H9 (cell line): ENCODE results near the gene WWC2. TPM values are rescaled to one million over a fixed set of nuclear protein-coding genes. Genes with fewer than 3 reads are reported as not detected.

Experiments used
- DNase-seq: peaks from one replicate; pipeline ENCODE4 v3.0.0-alpha.2; 2017
- H2AFZ ChIP-seq: one replicate; pipeline ENCODE4 v1.6.1; 2013; ENCODE audit warnings: mild to moderate bottlenecking, low read length, control low read depth, moderate library complexity
- H2AK5ac ChIP-seq: 2 replicates; pipeline ENCODE4 v1.6.1; 2013; ENCODE audit warnings: low read length, control low read depth, mixed read lengths; ENCODE audit not compliant: insufficient read length
- H2BK120ac ChIP-seq: one replicate; pipeline ENCODE4 v1.6.1; 2013; ENCODE audit warnings: low read depth, mild to moderate bottlenecking, low read length, control low read depth, inconsistent platforms; ENCODE audit not compliant: poor library complexity, severe bottlenecking
- H2BK12ac ChIP-seq: 2 replicates; pipeline ENCODE4 v1.6.1; 2013; ENCODE audit warnings: low read length, control low read depth, mixed read lengths, low read depth; ENCODE audit not compliant: insufficient read length
- H2BK15ac ChIP-seq: 2 replicates; pipeline ENCODE4 v1.6.1; 2013; ENCODE audit warnings: low read depth, low read length, control low read depth
- H2BK20ac ChIP-seq: one replicate; pipeline ENCODE4 v1.6.1; 2013; ENCODE audit warnings: low read depth, mild to moderate bottlenecking, low read length, control low read depth, inconsistent platforms; ENCODE audit not compliant: poor library complexity, severe bottlenecking
- H2BK5ac ChIP-seq: 2 replicates; pipeline ENCODE4 v1.6.1; 2013; ENCODE audit warnings: low read length, control low read depth, mixed read lengths; ENCODE audit not compliant: insufficient read length
- H3K14ac ChIP-seq: 2 replicates; pipeline ENCODE4 v1.6.1; 2013; ENCODE audit warnings: low read length, control low read depth; ENCODE audit not compliant: insufficient read depth
- H3K18ac ChIP-seq: 2 replicates; pipeline ENCODE4 v1.6.1; 2013; ENCODE audit warnings: low read depth, mild to moderate bottlenecking, mixed read lengths, low read length, control low read depth; ENCODE audit not compliant: insufficient read length
- H3K23ac ChIP-seq: 2 replicates; pipeline ENCODE4 v1.6.1; 2013; ENCODE audit warnings: low read length, control low read depth, mixed read lengths, low read depth; ENCODE audit not compliant: insufficient read length
- H3K23me2 ChIP-seq: 2 replicates; pipeline ENCODE4 v1.6.1; 2013; ENCODE audit warnings: low read depth, mild to moderate bottlenecking, mixed read lengths, low read length, control low read depth; ENCODE audit not compliant: insufficient read length, poor library complexity, severe bottlenecking
- H3K27ac ChIP-seq: 2 replicates; pipeline ENCODE4 v1.5.1; 2013; ENCODE audit warnings: low read length, control low read depth, mixed read lengths, low read depth; ENCODE audit not compliant: insufficient read length
- H3K27me3 ChIP-seq: 2 replicates; pipeline ENCODE4 v1.6.1; 2013; ENCODE audit warnings: low read length, control low read depth, inconsistent platforms; ENCODE audit not compliant: insufficient read depth
- H3K4ac ChIP-seq: 2 replicates; pipeline ENCODE4 v1.6.1; 2013; ENCODE audit warnings: low read depth, mild to moderate bottlenecking, control low read depth, inconsistent platforms, low read length, moderate library complexity
- H3K4me1 ChIP-seq: 2 replicates; pipeline ENCODE4 v1.6.1; 2013; ENCODE audit warnings: low read length, control low read depth, inconsistent platforms; ENCODE audit not compliant: insufficient read depth
- H3K4me2 ChIP-seq: 2 replicates; pipeline ENCODE4 v1.6.1; 2013; ENCODE audit warnings: low read length, control low read depth, mixed read lengths; ENCODE audit not compliant: insufficient read length, insufficient read depth
- H3K56ac ChIP-seq: 2 replicates; pipeline ENCODE4 v1.6.1; 2013; ENCODE audit warnings: low read depth, mild to moderate bottlenecking, mixed read lengths, low read length, control low read depth; ENCODE audit not compliant: insufficient read length
- H3K79me1 ChIP-seq: 2 replicates; pipeline ENCODE4 v1.6.1; 2013; ENCODE audit warnings: low read depth, mild to moderate bottlenecking, moderate library complexity, low read length, control low read depth, inconsistent platforms; ENCODE audit not compliant: insufficient read depth, poor library complexity, severe bottlenecking
- H3K79me2 ChIP-seq: 2 replicates; pipeline ENCODE4 v1.6.1; 2013; ENCODE audit warnings: low read length, control low read depth, inconsistent platforms; ENCODE audit not compliant: insufficient read depth
- H3K9ac ChIP-seq: 2 replicates; pipeline ENCODE4 v1.6.1; 2013; ENCODE audit warnings: low read length, control low read depth, mixed read lengths; ENCODE audit not compliant: insufficient read length; ENCODE audit errors: extremely low read depth
- H3K9me3 ChIP-seq: one replicate; pipeline ENCODE4 v1.6.1; 2013; ENCODE audit warnings: low read depth, low read length, inconsistent platforms; ENCODE audit not compliant: control insufficient read depth
- H3T11ph ChIP-seq: one replicate; pipeline ENCODE4 v1.6.1; 2013; ENCODE audit warnings: mild to moderate bottlenecking, low read length, control low read depth, inconsistent platforms
- H4K20me1 ChIP-seq: one replicate; pipeline ENCODE4 v1.6.1; 2013; ENCODE audit not compliant: control insufficient read depth, insufficient read length, insufficient read depth
- H4K5ac ChIP-seq: 2 replicates; pipeline ENCODE4 v1.6.1; 2013; ENCODE audit warnings: low read depth, mild to moderate bottlenecking, mixed read lengths, low read length, control low read depth; ENCODE audit not compliant: insufficient read length
- H4K8ac ChIP-seq: replicated peaks from 2 replicates; pipeline ENCODE4 v1.6.1; 2013; ENCODE audit warnings: low read length, control low read depth, mixed read lengths, low read depth; ENCODE audit not compliant: insufficient read length
- H4K91ac ChIP-seq: 2 replicates; pipeline ENCODE4 v1.6.1; 2013; ENCODE audit warnings: low read depth, mild to moderate bottlenecking, moderate library complexity, mixed read lengths, low read length, control low read depth; ENCODE audit not compliant: insufficient read length
- H3K27ac Mint-ChIP-seq, 3 experiments: 2 replicates in 2 of 3; 3 replicates in 1 of 3; pipeline ENCODE4 v1.8.0; 2020 to 2021; ENCODE audit warnings: mixed read lengths in 3 of 3, mild to moderate bottlenecking in 1 of 3, moderate library complexity in 1 of 3
- H3K27me3 Mint-ChIP-seq: 2 replicates; pipeline ENCODE4 v1.8.0; 2021; ENCODE audit warnings: low read depth, mild to moderate bottlenecking, moderate library complexity, mixed read lengths
- H3K36me3 Mint-ChIP-seq, 3 experiments: 2 replicates in 2 of 3; 3 replicates in 1 of 3; pipeline ENCODE4 v1.8.0; 2020 to 2021; ENCODE audit warnings: low read depth in 3 of 3, mixed read lengths in 3 of 3; ENCODE audit not compliant: insufficient read depth in 1 of 3
- H3K4me1 Mint-ChIP-seq, 2 experiments: 2 replicates each; pipeline ENCODE4 v1.8.0; 2020; ENCODE audit warnings: mixed read lengths in 2 of 2
- H3K4me3 Mint-ChIP-seq, 2 experiments: 2 replicates in 1 of 2; 3 replicates in 1 of 2; pipeline ENCODE4 v1.8.0; 2020 to 2021; ENCODE audit warnings: mild to moderate bottlenecking in 2 of 2, mixed read lengths in 2 of 2, moderate library complexity in 1 of 2
- H3K9me3 Mint-ChIP-seq, 2 experiments: 2 replicates in 1 of 2; 3 replicates in 1 of 2; pipeline ENCODE4 v1.8.0; 2020; ENCODE audit warnings: mild to moderate bottlenecking in 2 of 2, mixed read lengths in 2 of 2, moderate library complexity in 1 of 2
- WGBS: extraction: QIAGEN DNeasy Blood & Tissue Kit; methylation state at CpG from one replicate; pipeline ENCODE4 v1.1.7; 2013; ENCODE audit warnings: missing lambda C conversion rate, low lambda C conversion rate, mixed read lengths; ENCODE audit not compliant: insufficient read length; ENCODE audit errors: extremely low coverage; 5-methylcytosine and 5-hydroxymethylcytosine counted together
- total RNA-seq: library from RNA; stranded (reverse); gene quantifications from 2 replicates; pipeline ENCODE4 v1.2.1, GENCODE V29; 2021
- TF ChIP-seq, protein P1 (sequence below): fragments of 200-600 bp; sonication (generic); conservative IDR thresholded peaks from 3 replicates; pipeline ENCODE4 v1.8.0; 2021; ENCODE audit warnings: antibody characterized with exemption, mild to moderate bottlenecking

Gene WWC2
- total RNA-seq, 1 experiment from 2014 or later, result 106 TPM

DNA sequence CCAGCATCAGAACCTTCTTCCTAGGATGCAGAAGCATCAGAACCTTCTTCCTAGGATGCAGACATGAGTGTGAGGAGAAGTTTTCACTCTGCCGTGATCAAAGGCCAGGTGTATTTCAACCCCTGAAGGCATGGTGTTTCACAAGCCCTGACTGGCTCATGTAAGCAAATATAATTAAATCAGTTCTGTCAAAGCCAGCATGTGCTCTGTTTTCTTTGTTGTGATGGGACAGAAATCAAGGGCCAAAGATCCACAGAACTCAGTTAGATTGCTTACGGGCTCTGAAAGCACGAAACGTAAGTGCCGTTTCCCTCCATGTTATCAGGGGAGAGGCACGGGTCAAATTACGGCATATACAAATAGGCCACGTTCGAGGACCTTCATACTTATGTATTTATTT lies 255.2 kb downstream of the WWC2 start:
- Mint-ChIP-seq H3K36me3 (0 out of 7 replicates have a peak, but pooled peaks cover 0 to 1% (median 0%) of the 10 kb centered on the region in 3 experiments), H3K4me1 (peaks cover 7 to 8% of the 10 kb centered on the region in 2 experiments), H3K27me3 (no peaks in the 10 kb centered on the region; the same call in 1 of the 2 replicates), H3K9me3 (no peaks in the 10 kb centered on the region), H3K27ac (no peak overlapping the region), H3K4me3 (no peak overlapping the region)
- Histone ChIP-seq H3K18ac (no peak overlapping the region), H3K14ac (no peak overlapping the region), H3K9ac (no peak overlapping the region), H2BK15ac (no peak overlapping the region), H3K27ac (no peak overlapping the region), H3K4ac (no peak overlapping the region), H2BK120ac (no peak overlapping the region), H2AFZ (no peak overlapping the region), H2AK5ac (no peak overlapping the region), H2BK20ac (no peak overlapping the region), H4K8ac (no peak overlapping the region), H2BK5ac (no peak overlapping the region), H3K23me2 (no peaks in the 10 kb centered on the region), H3K79me1 (no peaks in the 10 kb centered on the region), H3K27me3 (no peaks in the 10 kb centered on the region), H3K23ac (no peak overlapping the region), H3K9me3 (no peaks in the 10 kb centered on the region), H3K56ac (no peak overlapping the region), H3T11ph (no peak overlapping the region), H4K5ac (no peak overlapping the region), H4K20me1 (no peaks in the 10 kb centered on the region), H4K91ac (no peak overlapping the region), H3K4me1 (no peaks in the 10 kb centered on the region), H2BK12ac (no peak overlapping the region), H3K79me2 (no peaks in the 10 kb centered on the region), H3K4me2 (no peak overlapping the region)
- no peak for DNase-seq
- no CpG with 5 or more reads among the region's 9 CpGs for WGBS
- TF ChIP-seq, protein P1, sequence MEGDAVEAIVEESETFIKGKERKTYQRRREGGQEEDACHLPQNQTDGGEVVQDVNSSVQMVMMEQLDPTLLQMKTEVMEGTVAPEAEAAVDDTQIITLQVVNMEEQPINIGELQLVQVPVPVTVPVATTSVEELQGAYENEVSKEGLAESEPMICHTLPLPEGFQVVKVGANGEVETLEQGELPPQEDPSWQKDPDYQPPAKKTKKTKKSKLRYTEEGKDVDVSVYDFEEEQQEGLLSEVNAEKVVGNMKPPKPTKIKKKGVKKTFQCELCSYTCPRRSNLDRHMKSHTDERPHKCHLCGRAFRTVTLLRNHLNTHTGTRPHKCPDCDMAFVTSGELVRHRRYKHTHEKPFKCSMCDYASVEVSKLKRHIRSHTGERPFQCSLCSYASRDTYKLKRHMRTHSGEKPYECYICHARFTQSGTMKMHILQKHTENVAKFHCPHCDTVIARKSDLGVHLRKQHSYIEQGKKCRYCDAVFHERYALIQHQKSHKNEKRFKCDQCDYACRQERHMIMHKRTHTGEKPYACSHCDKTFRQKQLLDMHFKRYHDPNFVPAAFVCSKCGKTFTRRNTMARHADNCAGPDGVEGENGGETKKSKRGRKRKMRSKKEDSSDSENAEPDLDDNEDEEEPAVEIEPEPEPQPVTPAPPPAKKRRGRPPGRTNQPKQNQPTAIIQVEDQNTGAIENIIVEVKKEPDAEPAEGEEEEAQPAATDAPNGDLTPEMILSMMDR, result no peak
